ENCODE data around the gene PRKD1. TPM values are rescaled to one million over a fixed set of nuclear protein-coding genes. Genes with fewer than 3 reads are reported as not detected.

PRKD1 gene
- total RNA-seq, 6 experiments from 2014 or later: 0.74 to 6.2 (median 2.2) TPM

GRCh38 chr14:29645117-29645516, 282.5 kb downstream of the PRKD1 start:
- Histone ChIP-seq H3K4me1 (no peaks in the 10 kb centered on the region), H3K4me3 (no peak overlapping the region), H3K36me3 (no peaks in the 10 kb centered on the region), H3K27ac (no peak overlapping the region), H3K27me3 (no peaks in the 10 kb centered on the region), H3K9me3 (no peaks in the 10 kb centered on the region)
- ATAC-seq (peak in 3 of 4 donors; percentile 24 to 61 (median 55)), DNase-seq (no peak)
- TF ChIP-seq POLR2A (IDR thresholded peaks at IDR 0.05) (no peak), CTCF (IDR thresholded peaks at IDR 0.05) (no peak)
- intact Hi-C loops (cut with DNase I): no loop called here
- WGBS (ENCODE audit: insufficient coverage, low coverage, low lambda C conversion rate, missing lambda C conversion rate): 26% methylated on average over 1 of the region's 1 CpG

- Histone ChIP-seq H3K27ac (no peak overlapping the region), H3K4me1 (no peaks in the 10 kb centered on the region), H3K36me3 (no peaks in the 10 kb centered on the region), H3K4me3 (no peak overlapping the region), H3K27me3 (no peaks in the 10 kb centered on the region), H3K9me3 (no peaks in the 10 kb centered on the region)
- DNase-seq (no peak), ATAC-seq (peak; percentile 36 to 65 (median 56))
- TF ChIP-seq CTCF (IDR thresholded peaks at IDR 0.05) (no peak), POLR2A (IDR thresholded peaks at IDR 0.05) (no peak)
- intact Hi-C loops (cut with DNase I): no loop called here
- 57% methylated on average over 5 of the region's 5 CpGs for WGBS (ENCODE audit: insufficient coverage, low coverage, low lambda C conversion rate, missing lambda C conversion rate)
These were observed 284.0 kb downstream of the PRKD1 start for GRCh38 chr14:29643433-29644211.

GRCh38 chr14:29637411-29637810, 290.2 kb downstream of the PRKD1 start:
- no peaks in the 10 kb centered on the region for H3K27me3 ChIP-seq
- no peaks in the 10 kb centered on the region for H3K36me3 ChIP-seq
- peaks cover 0 to 12% (median 3%) of the 10 kb centered on the region in 4 donors for H3K4me1 ChIP-seq
- intact Hi-C loops (cut with DNase I): no loop called here
- H3K4me3 ChIP-seq: no peak overlapping the region
- WGBS (ENCODE audit: insufficient coverage, low coverage, low lambda C conversion rate, missing lambda C conversion rate): 7% methylated on average over 2 of the region's 2 CpGs
- H3K27ac ChIP-seq: peak overlapping the region in 1 of 3 donors; percentile 41
- DNase-seq (peak in 2 of 3 donors; percentile 61 to 90), ATAC-seq (peak; percentile 93 to 98 (median 94))
- no peaks in the 10 kb centered on the region for H3K9me3 ChIP-seq
- no peak for TF ChIP-seq CTCF (IDR thresholded peaks at IDR 0.05)
- TF ChIP-seq POLR2A (IDR thresholded peaks at IDR 0.05): no peak

GRCh38 chr14:29636870-29637269, 290.8 kb downstream of the PRKD1 start:
- peaks cover 0 to 12% (median 3%) of the 10 kb centered on the region in 4 donors for H3K4me1 ChIP-seq
- intact Hi-C loops (cut with DNase I): no loop called here
- no peak overlapping the region for H3K4me3 ChIP-seq
- no peak overlapping the region for H3K27ac ChIP-seq
- no peaks in the 10 kb centered on the region for H3K9me3 ChIP-seq
- ATAC-seq (no peak), DNase-seq (no peak)
- WGBS (ENCODE audit: insufficient coverage, low coverage, low lambda C conversion rate, missing lambda C conversion rate): 55% methylated on average over 3 of the region's 3 CpGs
- TF ChIP-seq POLR2A (IDR thresholded peaks at IDR 0.05): no peak
- TF ChIP-seq CTCF (IDR thresholded peaks at IDR 0.05): no peak
- H3K36me3 ChIP-seq: no peaks in the 10 kb centered on the region
- no peaks in the 10 kb centered on the region for H3K27me3 ChIP-seq

Measured in right lobe of liver (tissue), 6 donors.